Endometrial microvascular endothelial cells (primary cell): Measurements from ENCODE around the gene KCNK7. TPM values are rescaled to one million over a fixed set of nuclear protein-coding genes. Genes with fewer than 3 reads are reported as not detected.
"Not testable (repeated sequence)": the region's sequence is repeated elsewhere in the genome, so short reads cannot be mapped to it uniquely, and the experiment has no call there.

Experiments used
- in situ Hi-C: cut with HindIII; loops from 2 replicates; pipeline ENCODE4 v1.10.0; 2017; ENCODE audit warnings: low sequenced_read_pairs, low pct_unique_long_range_greater_than_20kb; ENCODE audit errors: inconsistent ontology term
- total RNA-seq: library from RNA; depleted of rRNA; stranded (reverse); fragments of >200 nt; gene quantifications from one replicate; pipeline ENCODE4 v1.2.3, GENCODE V29; 2015; ENCODE audit errors: inconsistent ontology term

KCNK7 gene
- total RNA-seq, 1 donor from 2014 or later = 2.3 TPM

- in situ Hi-C loops = no loop called here
These were observed 17.9 kb downstream of the KCNK7 start for GRCh38 chr11:65577756-65578109.

DNA sequence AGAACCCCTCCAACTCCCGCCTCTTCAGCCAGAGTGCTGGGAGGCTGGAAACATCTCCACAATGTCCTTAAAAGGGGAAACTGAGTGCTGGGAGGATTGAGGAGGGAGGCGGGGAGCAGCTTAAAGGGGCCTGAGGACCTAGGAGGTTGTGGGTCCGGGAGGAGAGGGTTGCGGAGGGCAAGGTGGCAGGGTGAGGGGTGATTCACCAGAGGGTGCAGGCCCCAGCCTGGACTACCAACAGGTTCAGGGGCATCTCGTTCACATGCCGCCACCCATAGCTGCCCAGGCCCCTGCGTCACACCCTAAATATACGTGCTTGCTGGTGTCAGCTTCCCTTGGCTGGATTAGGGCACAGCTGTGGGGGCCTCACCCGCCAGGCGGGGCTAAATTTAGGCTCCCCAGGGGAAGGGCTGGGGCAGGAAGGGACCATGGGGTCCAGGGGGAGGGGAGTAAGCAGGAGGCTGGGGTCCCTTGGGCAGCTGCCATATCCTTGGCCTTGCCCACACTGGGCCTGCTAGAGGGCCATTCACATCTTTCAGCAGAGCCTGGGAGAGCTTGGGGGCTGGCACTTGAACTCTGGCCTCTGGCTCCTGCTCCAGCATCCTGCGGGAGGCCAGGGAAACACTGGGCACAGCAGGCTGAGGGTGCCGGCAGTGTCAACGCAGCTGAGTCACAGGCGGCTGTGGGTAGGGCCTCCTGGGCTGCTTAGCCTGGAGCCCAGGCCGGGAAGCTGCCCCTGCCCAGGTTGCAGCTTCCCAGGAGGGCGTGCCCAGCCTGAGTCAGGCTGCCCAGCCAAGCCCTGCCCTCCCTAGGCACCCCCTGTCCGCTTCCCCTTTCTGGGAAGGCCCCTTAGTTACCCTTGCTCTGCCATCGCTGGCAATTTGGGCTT, 18.5 kb downstream of the KCNK7 start:
- in situ Hi-C loops = no loop called here

GRCh38 chr11:65576232-65576866, 19.3 kb downstream of the KCNK7 start:
- in situ Hi-C loops = no loop called here

DNA sequence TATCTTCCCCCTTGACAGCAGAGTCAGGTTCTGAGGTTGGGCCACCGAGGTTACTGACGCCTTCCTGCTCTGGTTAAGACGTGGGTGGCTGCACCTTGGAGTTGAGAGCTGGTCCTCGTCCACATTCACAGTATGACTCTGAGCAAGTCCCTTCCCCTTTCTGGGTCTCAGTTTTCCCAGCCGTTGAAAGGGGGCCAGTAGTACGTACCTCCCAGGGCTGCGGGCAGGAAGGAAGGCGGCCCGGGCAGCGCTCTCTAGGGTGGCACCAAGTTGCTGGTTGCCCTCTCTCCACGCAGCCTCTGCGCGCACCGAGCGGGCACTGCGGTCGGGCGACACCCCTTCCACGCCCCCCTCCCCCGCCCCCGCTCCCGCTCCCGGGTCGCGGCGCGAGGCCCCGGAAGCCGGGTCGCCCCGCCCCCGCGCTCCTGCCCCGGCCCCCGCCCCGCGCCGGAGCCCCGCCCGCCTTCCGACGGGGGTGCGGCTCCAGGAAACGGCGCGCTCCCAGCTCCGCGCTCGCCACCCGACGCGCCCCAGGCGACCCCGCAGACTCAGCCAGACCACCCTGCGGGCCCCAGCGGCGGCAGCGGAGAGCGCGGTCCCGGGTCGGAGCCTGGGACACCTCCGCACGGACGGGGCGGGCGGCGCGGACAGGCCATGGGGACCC, 19.9 kb downstream of the KCNK7 start, which contains the start of gene EHBP1L1:
TSS of gene EHBP1L1 (plus strand) at position 486 of the 664 bp plus-strand sequence. CDS start 250 bp downstream, outside the sequence.
- in situ Hi-C loops = no loop called here

- in situ Hi-C loops = no loop called here
These were observed 20.6 kb downstream of the KCNK7 start for GRCh38 chr11:65574811-65575567.

DNA sequence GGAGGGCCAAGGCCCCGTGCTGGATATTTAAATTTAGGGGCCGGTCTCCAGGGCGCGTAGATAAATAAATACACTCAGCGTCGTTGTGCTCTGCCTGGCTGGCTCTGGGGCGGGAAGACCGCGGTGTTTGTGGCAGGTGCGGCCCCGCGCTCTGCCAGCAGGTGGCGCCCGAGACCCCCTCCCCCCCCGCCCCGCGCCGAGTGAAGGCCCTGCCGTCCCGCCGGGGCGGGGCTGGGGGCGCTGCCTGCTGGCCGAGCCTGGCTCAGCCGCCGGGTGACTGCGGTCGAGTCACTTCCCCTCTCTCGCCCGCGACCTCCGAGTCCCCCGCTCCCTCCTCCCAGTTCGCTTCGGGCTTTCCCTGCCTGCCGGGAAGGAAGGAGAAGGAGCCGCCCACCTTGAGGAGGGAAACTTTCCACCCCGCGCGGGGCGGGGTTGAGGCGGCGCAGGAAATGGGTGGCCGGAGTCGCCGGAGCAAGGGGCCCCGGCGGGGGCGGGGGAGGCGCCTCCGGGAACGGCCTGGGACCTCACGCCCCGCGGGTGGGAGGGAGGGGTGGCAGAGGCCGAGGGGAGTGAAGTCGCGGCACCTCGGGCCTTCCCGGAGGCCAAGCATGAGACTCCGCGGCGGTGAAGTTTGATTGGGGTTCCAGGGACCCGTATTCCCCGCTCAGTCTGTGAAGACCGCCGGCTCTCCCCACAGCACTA, 21.3 kb downstream of the KCNK7 start:
- in situ Hi-C loops = no loop called here

GRCh38 chr11:65573391-65574079, 22.1 kb downstream of the KCNK7 start:
- in situ Hi-C loops = no loop called here

GRCh38 chr11:65572356-65573051, 23.1 kb downstream of the KCNK7 start, which contains the start of gene FAM89B:
TSS of gene FAM89B (plus strand) at chr11:65572538. CDS start at chr11:65572670, 132 bp downstream.
- in situ Hi-C loops = no loop called here

- in situ Hi-C loops = no loop called here
These were observed 23.7 kb downstream of the KCNK7 start for GRCh38 chr11:65571940-65572339.

DNA sequence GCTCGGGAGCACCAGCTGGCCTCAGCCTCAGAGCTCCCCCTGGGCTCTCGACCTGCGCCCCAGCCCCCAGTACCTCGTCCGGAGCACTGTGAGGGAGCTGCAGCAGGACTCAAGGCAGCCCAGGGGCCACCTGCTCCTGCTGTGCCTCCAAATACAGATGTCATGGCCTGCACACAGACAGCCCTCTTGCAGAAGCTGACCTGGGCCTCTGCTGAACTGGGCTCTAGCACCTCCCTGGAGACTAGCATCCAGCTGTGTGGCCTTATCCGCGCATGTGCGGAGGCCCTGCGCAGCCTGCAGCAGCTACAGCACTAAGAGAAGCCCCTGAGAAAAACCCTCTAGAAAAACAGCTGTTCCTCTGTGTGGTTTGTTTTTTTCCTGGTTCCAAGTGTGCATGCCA, 24.2 kb downstream of the KCNK7 start:
- in situ Hi-C loops = no loop called here

GRCh38 chr11:65569973-65570918, 25.4 kb downstream of the KCNK7 start, which contains the start of gene ZNRD2:
TSS of gene ZNRD2 (plus strand) at chr11:65570477. CDS start at chr11:65570492, 15 bp downstream.
- in situ Hi-C loops = no loop called here

- in situ Hi-C loops = no loop called here
These were observed 26.2 kb downstream of the KCNK7 start for GRCh38 chr11:65569164-65569972.

GRCh38 chr11:65565624-65566453, 29.8 kb downstream of the KCNK7 start:
- in situ Hi-C loops = no loop called here

DNA sequence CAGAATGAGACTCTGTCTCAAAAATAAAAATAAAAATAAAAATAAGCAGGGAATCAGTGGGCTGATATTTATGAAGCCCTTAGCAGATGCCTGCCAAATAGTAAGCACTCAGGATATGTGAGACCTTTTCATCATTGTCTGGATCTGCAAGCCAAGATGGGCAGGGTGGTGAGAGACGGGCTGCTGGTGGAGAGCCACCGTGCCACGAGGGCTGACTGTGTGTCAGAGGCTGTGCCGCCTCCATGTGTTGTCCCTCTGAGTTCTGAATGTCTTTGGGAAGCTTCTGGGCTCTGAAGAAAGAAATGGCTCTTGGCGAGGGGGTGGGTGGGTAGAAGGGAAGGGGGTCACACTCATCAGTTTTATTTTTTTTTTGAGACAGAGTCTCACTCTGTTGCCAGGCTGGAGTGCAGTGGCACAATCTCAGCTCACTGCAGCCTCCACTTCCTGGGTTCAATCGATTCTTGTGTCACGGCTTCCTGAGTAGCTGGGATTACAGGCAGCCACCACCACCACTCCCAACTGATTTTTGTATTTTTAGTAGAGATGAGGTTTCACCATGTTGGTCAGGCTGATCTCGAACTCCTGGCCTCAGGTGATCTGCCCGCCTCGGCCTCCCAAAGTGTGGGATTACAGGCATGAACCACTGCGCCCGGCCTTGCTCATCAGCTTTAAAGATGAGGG, 30.6 kb downstream of the KCNK7 start:
- in situ Hi-C loops = not testable (repeated sequence)
